ENCODE results near the gene SPON1. TPM values are rescaled to one million over a fixed set of nuclear protein-coding genes. Genes with fewer than 3 reads are reported as not detected.

SPON1 gene
- total RNA-seq, 1 experiment from 2014 or later: 0.20 TPM

- H3K4me3 Mint-ChIP-seq: no peak overlapping the region
- Histone ChIP-seq H3T11ph (ENCODE audit: low read length) (no peak overlapping the region), H3K56ac (ENCODE audit: insufficient read length, low read depth, low read length) (no peak overlapping the region), H3K9ac (ENCODE audit: extremely low read depth, insufficient read length, low read length) (no peak overlapping the region), H2BK15ac (ENCODE audit: low read depth, low read length) (no peak overlapping the region), H3K79me1 (ENCODE audit: insufficient read depth, low read depth, low read length, poor library complexity, severe bottlenecking) (no peaks in the 10 kb centered on the region), H3K23ac (ENCODE audit: insufficient read length, low read depth, low read length) (no peak overlapping the region), H3K27me3 (ENCODE audit: insufficient read depth, low read length) (no peaks in the 10 kb centered on the region), H3K9me3 (ENCODE audit: control insufficient read depth, low read depth, low read length) (no peaks in the 10 kb centered on the region), H2BK12ac (ENCODE audit: insufficient read length, low read depth, low read length) (no peak overlapping the region), H4K8ac (replicated peaks; ENCODE audit: insufficient read length, low read depth, low read length) (no peak overlapping the region), H4K91ac (ENCODE audit: insufficient read length, low read depth, low read length) (no peak overlapping the region), H2BK5ac (ENCODE audit: insufficient read length, low read length) (no peak overlapping the region), H2AFZ (ENCODE audit: low read length) (no peak overlapping the region), H2AK5ac (ENCODE audit: insufficient read length, low read length) (no peak overlapping the region), H2BK20ac (ENCODE audit: low read depth, low read length, poor library complexity, severe bottlenecking) (no peak overlapping the region), H3K4ac (ENCODE audit: low read depth, low read length) (no peak overlapping the region), H3K23me2 (ENCODE audit: insufficient read length, low read depth, low read length, poor library complexity, severe bottlenecking) (no peaks in the 10 kb centered on the region), H4K20me1 (ENCODE audit: control insufficient read depth, insufficient read depth, insufficient read length) (no peaks in the 10 kb centered on the region), H3K4me1 (ENCODE audit: insufficient read depth, low read length) (peaks cover 11% of the 10 kb centered on the region), H3K14ac (ENCODE audit: insufficient read depth, low read length) (no peak overlapping the region), H3K27ac (ENCODE audit: insufficient read length, low read depth, low read length) (no peak overlapping the region), H3K18ac (ENCODE audit: insufficient read length, low read depth, low read length) (no peak overlapping the region), H3K79me2 (ENCODE audit: insufficient read depth, low read length) (no peaks in the 10 kb centered on the region), H4K5ac (ENCODE audit: insufficient read length, low read depth, low read length) (no peak overlapping the region), H3K4me2 (ENCODE audit: insufficient read depth, insufficient read length, low read length) (no peak overlapping the region), H2BK120ac (ENCODE audit: low read depth, low read length, poor library complexity, severe bottlenecking) (no peak overlapping the region)
- no peak overlapping the region for H3K27ac Mint-ChIP-seq
- no peaks in the 10 kb centered on the region; a peak in 1 of 5 replicates for H3K9me3 Mint-ChIP-seq
- DNase-seq: no peak
- no peak for TF ChIP-seq CTCF (conservative IDR thresholded peaks at IDR 0.05)
- H3K27me3 Mint-ChIP-seq (ENCODE audit: low read depth): no peaks in the 10 kb centered on the region; the same call in 1 of the 2 replicates
- peaks cover 15 to 16% of the 10 kb centered on the region in 2 experiments for H3K4me1 Mint-ChIP-seq
- no CpG with 5 or more reads among the region's 4 CpGs for WGBS (ENCODE audit: extremely low coverage, insufficient read length, low lambda C conversion rate)
- no peaks in the 10 kb centered on the region for H3K36me3 Mint-ChIP-seq (ENCODE audit: insufficient read depth in 1 of 3, low read depth in 3 of 3)
Measured at GRCh38 chr11:13928566-13929251, 33.8 kb upstream of the SPON1 start.

Data from H9 (cell line).